HepG2 (cell line): ENCODE measurements around the gene GAD1. TPM values are rescaled to one million over a fixed set of nuclear protein-coding genes. Genes with fewer than 3 reads are reported as not detected.

Experiments used
- ATAC-seq: fragments of 200-7000 bp; cut with Tn5 transposase; 3 replicates; pipeline ENCODE4 v1.9.1; 2020; ENCODE audit warnings: mild to moderate bottlenecking, moderate library complexity
- BruUV-seq: library from RNA; stranded (reverse); fragments of 400-500 nt; replicated peaks from 2 replicates; lab custom pipeline; 2021; lab: Mats Ljungman, UMichigan
- CTCF ChIA-PET: fragments of 300-600 bp; formaldehyde crosslinking; extraction: SDS; loops from one replicate; lab custom pipeline; 2021; ENCODE audit warnings: low total read pairs, inconsistent platforms, low intra/inter-chr PET ratio; lab: Yijun Ruan, JAX
- POLR2A ChIA-PET: fragments of 350-600 bp; sonication (Branson Sonifier 250); formaldehyde crosslinking; loops from one replicate; lab custom pipeline; 2020; ENCODE audit warnings: antibody characterized with exemption, inconsistent platforms; lab: Yijun Ruan, JAX
- DNase-seq: peaks from one replicate; pipeline ENCODE4 v3.0.0-alpha.2; 2015; ENCODE audit warnings: low spot score
- FAIRE-seq: peaks from 3 replicates; lab custom pipeline; 2011; peaks lifted over from hg19 to GRCh38; lab: Jason Lieb, UNC
- H2AFZ ChIP-seq: one replicate; pipeline ENCODE4 v1.6.1; 2011; ENCODE audit warnings: low read length, inconsistent platforms
- H3K27ac ChIP-seq: fragments of 300-600 bp; 3 replicates; pipeline ENCODE4 v1.8.0; 2011; ENCODE audit warnings: mixed run types, mild to moderate bottlenecking, mixed read lengths, low read length, inconsistent platforms; ENCODE audit not compliant: insufficient read depth; ENCODE audit errors: extremely low read length
- H3K27me3 ChIP-seq, 2 experiments: fragments of 200-600 bp in 1 of 2; 2 replicates in 1 of 2; 3 replicates in 1 of 2; pipeline versions ENCODE4 v1.6.0 to v1.8.0; 2011; ENCODE audit warnings: low read length in 2 of 2, mild to moderate bottlenecking in 2 of 2, moderate library complexity in 2 of 2, inconsistent platforms in 1 of 2; ENCODE audit not compliant: insufficient read depth in 2 of 2, control insufficient read depth in 1 of 2
- H3K36me3 ChIP-seq, 2 experiments: fragments of 200-600 bp in 1 of 2; replicated peaks in 1 of 2; 2 replicates in 1 of 2; 3 replicates in 1 of 2; pipeline versions ENCODE4 v1.5.1 to v1.8.0; 2011; ENCODE audit warnings: low read length in 2 of 2, inconsistent platforms in 1 of 2; ENCODE audit not compliant: insufficient read depth in 2 of 2, control insufficient read depth in 1 of 2
- H3K4me1 ChIP-seq: 2 replicates; pipeline ENCODE4 v1.5.1; 2012; ENCODE audit warnings: low read length, inconsistent platforms; ENCODE audit not compliant: insufficient read depth
- H3K4me2 ChIP-seq: 2 replicates; pipeline ENCODE4 v1.6.0; 2011; ENCODE audit warnings: low read depth, low read length, inconsistent platforms
- H3K4me3 ChIP-seq, 3 experiments: fragments of 200-600 bp in 1 of 3; sonication (generic), shearing (Covaris generic) in 1 of 3; replicated peaks in 1 of 3; 2 replicates each; pipeline ENCODE4 v1.5.1; 2011 to 2016; ENCODE audit warnings: low read length in 3 of 3, inconsistent platforms in 2 of 3, low read depth in 2 of 3, mild to moderate bottlenecking in 2 of 3, control low read depth in 1 of 3, mixed read lengths in 1 of 3; ENCODE audit not compliant: insufficient read depth in 1 of 3
- H3K79me2 ChIP-seq: one replicate; pipeline ENCODE4 v1.6.1; 2011; ENCODE audit warnings: low read length, inconsistent platforms; ENCODE audit not compliant: insufficient read depth
- H3K9ac ChIP-seq: 2 replicates; pipeline ENCODE4 v1.6.0; 2011; ENCODE audit warnings: mild to moderate bottlenecking, low read depth, low read length, inconsistent platforms; ENCODE audit not compliant: insufficient read depth
- H3K9me3 ChIP-seq: 2 replicates; pipeline ENCODE4 v1.5.1; 2012; ENCODE audit warnings: mild to moderate bottlenecking, low read length
- H4K20me1 ChIP-seq: 2 replicates; pipeline ENCODE4 v1.6.0; 2011; ENCODE audit warnings: inconsistent platforms, mild to moderate bottlenecking, low read length, moderate library complexity; ENCODE audit not compliant: insufficient read depth
- HINFP ChIP-seq: sonication (generic); formaldehyde crosslinking; IDR thresholded peaks from 2 replicates; pipeline ENCODE4 v1.4.0; 2020; ENCODE audit warnings: low read depth, mild to moderate bottlenecking, missing genetic modification reagents
- MTF2 ChIP-seq: sonication (generic); formaldehyde crosslinking; IDR thresholded peaks from 2 replicates; pipeline ENCODE4 v1.5.0; 2020; ENCODE audit warnings: missing genetic modification reagents, borderline replicate concordance
- SOX6 ChIP-seq, 2 experiments: fragments of 450-650 bp in 1 of 2; sonication (generic) in 1 of 2; formaldehyde crosslinking in 1 of 2; IDR thresholded peaks; 2 replicates each; pipeline versions ENCODE4 v1.4.0 to v1.6.1; 2017 to 2020; ENCODE audit warnings: antibody characterized with exemption in 1 of 2, mild to moderate bottlenecking in 1 of 2, missing genetic modification reagents in 1 of 2
- SRSF9 ChIP-seq: fragments of 200-400 bp; formaldehyde crosslinking; IDR thresholded peaks from 2 replicates; pipeline ENCODE4 v1.6.1; 2018; ENCODE audit warnings: borderline replicate concordance, mild to moderate bottlenecking, low read depth, low read length; ENCODE audit not compliant: insufficient read depth, poor library complexity, severe bottlenecking
- TCF7L2 ChIP-seq: IDR thresholded peaks from 2 replicates; pipeline ENCODE4 v1.6.1; 2011; ENCODE audit warnings: mild to moderate bottlenecking, low read depth, low read length, moderate library complexity
- ZMAT3 ChIP-seq: sonication (generic); formaldehyde crosslinking; conservative IDR thresholded peaks from 2 replicates; pipeline ENCODE4 v1.7.0; 2021; ENCODE audit warnings: missing genetic modification reagents
- ZNF276 ChIP-seq: sonication (generic); formaldehyde crosslinking; IDR thresholded peaks from 2 replicates; pipeline ENCODE4 v1.4.0; 2020; ENCODE audit warnings: mild to moderate bottlenecking, low read depth, missing genetic modification reagents
- ZNF512 ChIP-seq: sonication (generic); formaldehyde crosslinking; IDR thresholded peaks from 2 replicates; pipeline ENCODE4 v1.4.0; 2020; ENCODE audit warnings: mild to moderate bottlenecking, missing genetic modification reagents
- ZNF616 ChIP-seq: sonication (generic); formaldehyde crosslinking; IDR thresholded peaks from 2 replicates; pipeline ENCODE4 v1.5.0; 2020; ENCODE audit warnings: low read depth, mild to moderate bottlenecking, missing genetic modification reagents
- ZNF790 ChIP-seq: sonication (generic); formaldehyde crosslinking; IDR thresholded peaks from 2 replicates; pipeline ENCODE4 v1.8.0; 2022; ENCODE audit warnings: missing genetic modification reagents, mild to moderate bottlenecking, borderline replicate concordance
- ZSCAN12 ChIP-seq: sonication (generic); formaldehyde crosslinking; IDR thresholded peaks from 2 replicates; pipeline ENCODE4 v1.9.0; 2021; ENCODE audit warnings: mild to moderate bottlenecking, missing genetic modification reagents
- WGBS: methylation state at CpG from one replicate; pipeline ENCODE4 v1.1.6; 2017; ENCODE audit warnings: low lambda C conversion rate; 5-methylcytosine and 5-hydroxymethylcytosine counted together
- in situ Hi-C: cut with HindIII; loops from 2 replicates; pipeline ENCODE4 v1.10.0; 2017; ENCODE audit warnings: low pct_unique_long_range_greater_than_20kb; ENCODE audit not compliant: extremely low pct_ligation_motif_present
- intact Hi-C: fragments of 100-400 bp; cut with micrococcal nuclease; formaldehyde crosslinking; loops from one replicate; pipeline ENCODE4 v1.10.0; 2022; ENCODE audit not compliant: unreplicated experiment
- polyA plus RNA-seq, 8 experiments: library from polyadenylated mRNA; depleted of rRNA in 3 of 8; stranded (reverse) in 7 of 8; unstranded in 1 of 8; fragments of >200 nt; fragmentation: Illumina TruSeq in 4 of 8; extraction: Trizol in 4 of 8; gene quantifications; 2 replicates each; pipeline versions ENCODE4 v1.2.1 to v1.2.3, GENCODE V29; 2011 to 2016; ENCODE audit warnings: low read depth in 4 of 8, missing spikeins in 1 of 8, mixed read lengths in 1 of 8; ENCODE audit not compliant: insufficient read depth in 1 of 8
- total RNA-seq, 5 experiments: library from RNA; depleted of rRNA; stranded (reverse); fragments of >200 nt; fragmentation: Illumina TruSeq; extraction: Trizol; gene quantifications; 2 replicates each; pipeline ENCODE4 v1.2.3, GENCODE V29; 2016; ENCODE audit warnings: low read depth in 1 of 5
- TF ChIP-seq, protein P1 (sequence below): sonication (generic); formaldehyde crosslinking; IDR thresholded peaks from 2 replicates; pipeline ENCODE4 v1.4.0; 2020; ENCODE audit warnings: missing genetic modification reagents, low read depth, mild to moderate bottlenecking, borderline replicate concordance

The GAD1 gene
- total and polyA plus RNA-seq, 2 of the 13 experiments (the other 11 are each of a cell fraction or from before 2014, with no cell fraction given) = 0.09 to 0.13 TPM

DNA sequence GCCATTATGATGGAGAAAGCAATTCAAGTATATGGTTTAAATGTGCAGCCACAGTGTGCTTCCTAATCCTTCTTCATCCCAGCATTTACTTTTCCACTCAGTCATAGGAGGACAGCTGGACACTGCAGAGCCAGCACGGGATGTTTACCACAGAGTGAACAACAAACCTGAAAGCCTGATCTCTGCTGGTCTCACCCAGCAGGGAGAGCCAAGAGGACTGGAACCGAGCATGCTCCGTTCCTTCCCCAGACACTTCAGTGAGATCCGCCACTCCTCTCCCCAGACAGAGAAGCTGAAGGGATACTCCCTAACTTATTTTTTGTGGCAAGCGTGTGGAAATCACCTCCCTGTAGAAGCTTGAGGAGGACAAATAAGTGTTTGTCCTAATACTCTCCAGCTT, 89.2 kb downstream of the GAD1 start:
- ChIA-PET POLR2A (interaction anchor here (1.5 kb wide), 1 partner anchor 23 kb away, joined by 4 read pairs; the partner anchor contains the start of gene GORASP2), CTCF (no interaction called here)
- Histone ChIP-seq H3K4me1 (no peaks in the 10 kb centered on the region), H4K20me1 (no peaks in the 10 kb centered on the region), H3K4me3 (no peak overlapping the region), H3K9me3 (peaks cover 13% of the 10 kb centered on the region), H3K27ac (no peak overlapping the region), H3K36me3 (no peaks in the 10 kb centered on the region), H2AFZ (no peak overlapping the region), H3K79me2 (no peaks in the 10 kb centered on the region), H3K27me3 (peaks cover 0 to 4% of the 10 kb centered on the region in 2 experiments; a peak in 1 of 5 replicates), H3K9ac (no peak overlapping the region), H3K4me2 (peak overlapping the region; percentile 21; the same call in 1 of the 2 replicates)
- intact Hi-C loops = no loop called here
- no peak for DNase-seq
- WGBS = 17% methylated on average over 5 of the region's 5 CpGs
- ATAC-seq = peak; percentile 85
- no TSS peak for BruUV-seq
- FAIRE-seq = no peak
- TF ChIP-seq SOX6 (IDR thresholded peaks at IDR 0.05) (no peak), SOX6 (CRISPR knock-in tag; IDR thresholded peaks at IDR 0.05) (no peak), HINFP (CRISPR knock-in tag) (no peak), ZNF790 (no peak), MTF2 (CRISPR knock-in tag) (no peak), ZMAT3 (CRISPR knock-in tag) (no peak), ZNF616 (CRISPR knock-in tag) (no peak), TCF7L2 (no peak), ZNF512 (CRISPR knock-in tag) (no peak), SRSF9 (no peak), ZNF276 (CRISPR knock-in tag) (no peak), ZSCAN12 (CRISPR knock-in tag) (no peak)
- TF ChIP-seq, protein P1, sequence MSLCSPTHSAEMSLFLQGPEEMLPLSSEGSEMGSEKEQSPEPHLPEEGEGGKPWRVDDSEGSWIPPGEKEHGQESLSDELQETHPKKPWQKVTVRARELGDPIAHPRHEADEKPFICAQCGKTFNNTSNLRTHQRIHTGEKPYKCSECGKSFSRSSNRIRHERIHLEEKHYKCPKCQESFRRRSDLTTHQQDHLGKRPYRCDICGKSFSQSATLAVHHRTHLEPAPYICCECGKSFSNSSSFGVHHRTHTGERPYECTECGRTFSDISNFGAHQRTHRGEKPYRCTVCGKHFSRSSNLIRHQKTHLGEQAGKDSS (CRISPR knock-in tag) = no peak
- in situ Hi-C loops = no loop called here
